HG03571 (cell line): ENCODE data around the gene EPHB1.
"Not testable (repeated sequence)": the region's sequence is repeated elsewhere in the genome, so short reads cannot be mapped to it uniquely, and the experiment has no call there.

ENCODE experiments used
- ATAC-seq: cut with Tn5 transposase; IDR thresholded peaks from one replicate; pipeline ENCODE4 v1.9.1; 2021; ENCODE audit not compliant: unreplicated experiment

EPHB1 gene

GRCh38 chr3:134991472-134992010 lies 196.5 kb downstream of the EPHB1 start:
- ATAC-seq, result no peak

- no peak for ATAC-seq
Observed at GRCh38 chr3:134992180-134992579, 197.1 kb downstream of the EPHB1 start.

DNA sequence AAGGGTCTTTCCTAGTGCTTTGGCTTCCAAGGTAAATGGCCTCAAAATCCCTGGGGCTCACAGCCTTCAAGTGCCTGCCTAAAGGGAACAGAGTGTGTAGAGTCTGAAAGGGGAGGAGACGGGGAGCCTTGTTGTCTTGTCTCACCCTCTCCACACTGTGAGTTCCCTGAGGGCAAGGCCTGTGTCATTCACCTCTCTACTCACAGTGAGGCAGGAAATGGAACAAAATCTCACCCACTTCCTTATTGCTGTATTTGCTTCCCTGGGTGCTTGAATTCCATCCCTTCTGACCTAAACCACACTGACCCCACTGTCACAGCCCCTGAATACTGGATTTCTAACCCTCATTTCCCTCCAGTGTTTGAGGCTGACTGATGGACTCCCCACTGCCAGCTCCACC lies 197.5 kb downstream of the EPHB1 start:
- ATAC-seq, result no peak

GRCh38 chr3:134993011-134993410 lies 198.0 kb downstream of the EPHB1 start:
- no peak for ATAC-seq

GRCh38 chr3:134998158-134998557 lies 203.1 kb downstream of the EPHB1 start:
- no peak for ATAC-seq

DNA sequence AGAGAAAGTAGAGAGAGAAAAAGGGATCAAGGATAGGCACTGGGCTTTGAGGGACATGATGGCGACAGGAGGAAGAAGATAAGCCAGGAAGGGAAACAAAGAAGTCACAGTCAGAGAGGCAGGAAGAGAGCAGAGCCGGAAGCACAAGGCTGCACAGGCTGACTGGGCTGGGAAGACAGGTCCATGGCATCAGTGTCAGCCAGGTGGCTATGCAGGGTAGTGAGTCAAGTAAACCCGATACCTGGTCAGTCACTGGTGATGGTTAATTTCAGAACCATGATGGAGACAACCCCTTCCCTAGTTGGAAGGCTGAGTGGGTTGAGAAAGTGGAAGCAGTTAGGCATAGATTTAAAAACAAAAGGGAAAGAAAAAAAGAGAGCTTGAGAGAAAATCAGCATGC lies 203.8 kb downstream of the EPHB1 start:
- ATAC-seq, result no peak

DNA sequence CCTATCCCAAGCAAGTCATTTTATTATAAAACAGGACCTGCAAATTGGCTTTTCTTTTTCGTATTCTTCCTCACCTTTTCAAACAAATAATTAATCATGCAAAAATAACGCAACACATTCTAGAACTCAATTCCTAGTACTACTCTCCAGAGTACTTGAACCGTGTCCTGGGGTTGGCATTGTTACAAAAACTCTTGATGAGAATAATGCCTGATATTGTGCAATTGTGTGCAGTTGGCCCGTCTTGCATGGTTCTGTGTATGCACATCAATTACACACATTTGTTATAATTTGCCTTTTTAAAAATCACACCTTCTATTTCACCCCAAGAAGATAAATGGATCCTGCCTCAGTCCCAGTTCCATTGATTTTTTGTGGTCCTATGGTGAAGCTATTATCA lies 205.4 kb downstream of the EPHB1 start:
- ATAC-seq, result no peak

DNA sequence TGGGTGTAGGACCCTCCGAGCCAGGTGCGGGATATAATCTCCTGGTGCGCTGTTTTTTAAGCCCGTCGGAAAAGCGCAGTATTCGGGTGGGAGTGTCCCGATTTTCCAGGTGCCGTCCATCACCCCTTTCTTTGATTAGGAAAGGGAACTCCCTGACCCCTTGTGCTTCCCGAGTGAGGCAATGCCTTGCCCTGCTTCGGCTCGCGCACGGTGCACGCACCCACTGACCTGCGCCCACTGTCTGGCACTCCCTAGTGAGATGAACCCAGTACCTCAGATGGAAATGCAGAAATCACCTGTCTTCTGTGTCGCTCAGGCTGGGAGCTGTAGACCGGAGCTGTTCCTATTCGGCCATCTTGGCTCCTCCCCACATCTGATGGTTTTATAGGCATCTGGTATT lies 210.6 kb downstream of the EPHB1 start:
- not testable (repeated sequence) for ATAC-seq

DNA sequence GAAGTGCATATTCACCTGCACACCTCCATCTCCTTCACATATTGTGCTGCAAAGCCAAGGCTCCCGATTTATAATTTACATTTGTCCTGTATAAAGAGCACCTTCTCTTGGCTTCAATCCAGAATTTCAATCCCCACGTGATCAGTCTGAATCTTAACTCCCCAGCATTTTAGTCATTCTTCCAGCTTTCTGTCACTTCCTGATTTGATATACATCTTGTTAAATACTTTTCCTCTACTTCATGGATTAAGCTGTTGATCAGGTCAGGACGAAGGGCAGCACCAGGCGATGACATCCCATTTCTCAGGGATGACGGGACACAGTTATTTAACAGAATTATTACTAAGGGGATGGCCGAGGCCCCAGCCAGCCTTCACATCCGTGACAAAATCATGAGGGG lies 212.5 kb downstream of the EPHB1 start:
- no peak for ATAC-seq

GRCh38 chr3:135008326-135008725 lies 213.3 kb downstream of the EPHB1 start:
- no peak for ATAC-seq

DNA sequence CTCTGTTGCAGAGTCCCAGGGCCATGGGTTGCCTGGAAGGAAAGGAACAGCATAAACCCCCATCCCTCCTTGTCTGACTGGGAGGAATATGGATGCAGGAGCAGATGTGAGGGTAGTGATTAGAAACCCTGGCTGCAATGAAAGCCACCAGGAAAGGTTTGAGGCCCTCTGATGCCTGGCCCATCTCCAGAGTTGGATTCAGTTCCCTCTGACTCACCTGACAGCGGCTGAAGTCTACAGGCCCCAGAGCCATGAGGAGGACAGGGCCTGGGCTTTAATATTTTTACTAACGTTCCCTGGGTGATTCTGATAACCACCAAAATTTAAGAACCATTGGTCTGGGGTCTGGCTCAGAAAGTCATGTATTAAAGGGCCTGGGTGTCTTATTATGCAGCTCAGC lies 214.0 kb downstream of the EPHB1 start:
- no peak for ATAC-seq

- no peak for ATAC-seq
Observed at GRCh38 chr3:135012101-135012500, 217.0 kb downstream of the EPHB1 start.

- ATAC-seq, result no peak
Observed at GRCh38 chr3:135013206-135013605, 218.1 kb downstream of the EPHB1 start.

DNA sequence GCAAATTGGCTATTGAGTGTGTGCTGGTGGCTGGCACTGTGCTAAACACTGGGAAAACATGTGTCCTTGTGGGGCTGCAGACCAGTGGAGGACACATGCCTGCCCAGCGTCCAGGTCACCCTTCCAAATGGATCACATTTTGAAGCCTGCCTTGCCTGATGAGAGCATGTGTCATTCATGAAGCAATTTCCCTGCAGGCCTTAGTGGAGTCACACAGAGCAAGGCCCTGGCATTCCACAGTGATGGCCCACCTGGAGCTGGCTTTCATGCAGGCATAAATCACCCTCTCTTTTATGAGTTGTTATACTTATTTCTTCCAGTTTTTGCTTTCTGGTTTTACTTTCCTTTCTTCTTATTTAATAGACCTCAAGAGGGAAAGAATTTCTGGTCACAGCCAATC lies 219.5 kb downstream of the EPHB1 start:
- no peak for ATAC-seq

- ATAC-seq, result no peak
Observed at GRCh38 chr3:135017003-135017893, 222.2 kb downstream of the EPHB1 start.

- no peak for ATAC-seq
Observed at GRCh38 chr3:135018149-135018923, 223.3 kb downstream of the EPHB1 start.

- ATAC-seq, result no peak
Observed at GRCh38 chr3:135020181-135020580, 225.1 kb downstream of the EPHB1 start.

- ATAC-seq, result no peak
Observed at GRCh38 chr3:135023996-135024658, 229.1 kb downstream of the EPHB1 start.

DNA sequence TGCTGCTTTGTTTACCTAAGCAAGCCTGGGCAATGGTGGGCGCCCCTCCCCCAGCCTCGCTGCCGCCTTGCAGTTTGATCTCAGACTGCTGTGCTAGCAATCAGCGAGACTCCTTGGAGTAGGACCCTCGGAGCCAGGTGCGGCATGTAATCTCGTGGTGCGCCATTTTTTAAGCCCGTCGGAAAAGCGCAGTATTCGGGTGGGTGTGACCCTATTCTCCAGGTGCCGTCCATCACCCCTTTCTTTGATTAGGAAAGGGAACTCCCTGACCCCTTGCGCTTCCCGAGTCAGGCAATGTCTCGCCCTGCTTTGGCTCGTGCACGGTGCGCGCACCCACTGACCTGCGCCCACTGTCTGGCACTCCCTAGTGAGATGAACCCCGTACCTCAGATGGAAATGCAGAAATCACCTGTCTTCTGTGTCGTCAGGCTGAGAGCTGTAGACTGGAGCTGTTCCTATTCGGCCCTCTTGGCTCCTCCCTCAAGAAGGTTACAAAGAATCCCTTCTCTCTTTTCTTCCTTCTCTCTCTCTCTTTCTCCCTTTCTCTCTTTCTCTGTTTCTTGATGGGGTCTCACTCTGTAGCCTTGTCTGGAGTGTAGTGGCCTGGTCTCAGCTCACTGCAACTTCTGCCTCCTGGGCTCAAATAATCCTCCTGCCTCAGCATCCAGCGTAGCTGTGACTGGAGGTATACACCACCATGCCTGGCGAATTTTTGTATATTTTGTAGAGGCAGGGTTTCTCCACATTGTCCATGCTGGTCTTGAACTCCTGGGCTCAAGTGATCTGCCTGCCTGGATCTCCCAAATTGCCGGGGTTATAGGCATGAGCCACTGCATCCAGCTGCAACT lies 235.9 kb downstream of the EPHB1 start:
- ATAC-seq, result not testable (repeated sequence)

GRCh38 chr3:135033737-135034136 lies 238.7 kb downstream of the EPHB1 start:
- no peak for ATAC-seq
